Esophagus squamous epithelium (tissue), 4 donors: ENCODE data around the gene PRKCE.

Experiments
- CTCF ChIP-seq, 6 experiments: fragments of 450-650 bp in 4 of 6; fragments of 200-600 bp in 2 of 6; sonication (generic) in 2 of 6; IDR thresholded peaks; one replicate each; pipeline ENCODE4 v1.5.1; 2016 to 2019; ENCODE audit warnings: antibody characterized with exemption in 6 of 6, mild to moderate bottlenecking in 4 of 6, moderate library complexity in 4 of 6
- POLR2A ChIP-seq, 4 donors: fragments of 450-650 bp; IDR thresholded peaks; one replicate each; pipeline ENCODE4 v1.6.1; 2017; ENCODE audit warnings: antibody characterized with exemption in 4 of 4, mild to moderate bottlenecking in 4 of 4, moderate library complexity in 3 of 4

GRCh38 chr2:45794134-45794617 is 142.7 kb downstream of the PRKCE start:
- TF ChIP-seq CTCF (IDR thresholded peaks at IDR 0.05) = no peak
- TF ChIP-seq POLR2A (IDR thresholded peaks at IDR 0.05) = no peak
